Hepatocyte (in vitro differentiated cells): Measurements from ENCODE around the gene GCLC.

ENCODE experiments used
- CTCF ChIP-seq: fragments of 200-600 bp; sonication (generic); IDR thresholded peaks from 2 replicates; pipeline ENCODE4 v1.5.1; 2016; ENCODE audit warnings: antibody characterized with exemption, mild to moderate bottlenecking; ENCODE audit not compliant: poor library complexity
- EZH2 ChIP-seq: fragments of 200-600 bp; sonication (generic); IDR thresholded peaks from 2 replicates; pipeline ENCODE4 v1.6.1; 2016; ENCODE audit warnings: antibody characterized with exemption, mild to moderate bottlenecking, borderline replicate concordance
- EZH2phosphoT487 ChIP-seq: fragments of 200-600 bp; sonication (generic); IDR thresholded peaks from one replicate; pipeline ENCODE4 v1.6.1; 2018; ENCODE audit warnings: antibody characterized with exemption, mild to moderate bottlenecking, low read depth, moderate library complexity; ENCODE audit not compliant: unreplicated experiment, severe bottlenecking

GRCh38 chr6:53455678-53456077 lies 89.2 kb downstream of the GCLC start:
- no peak for TF ChIP-seq CTCF
- no peak for TF ChIP-seq EZH2
- TF ChIP-seq EZH2phosphoT487, result no peak
